ENCODE results near the gene SLC39A5. TPM values are rescaled to one million over a fixed set of nuclear protein-coding genes. Genes with fewer than 3 reads are reported as not detected.
"Not testable (repeated sequence)": the region's sequence is repeated elsewhere in the genome, so short reads cannot be mapped to it uniquely, and the experiment has no call there.

Gene SLC39A5
- total RNA-seq, 3 donors from 2014 or later = 88.4 to 298 (median 129) TPM

- ATAC-seq = peak; percentile 93
- intact Hi-C loops (cut with DNase I, micrococcal nuclease) = loop anchor here in 1 of 2 donors (10.0 kb wide), 1 partner anchor 65 kb away; the partner anchor contains the start of gene ESYT1
These were observed 40.5 kb upstream of the SLC39A5 start, which contains the start of gene SMARCC2 for GRCh38 chr12:56189099-56189917. Gene SMARCC2 (minus strand): TSS chr12:56189483. CDS start chr12:56189461, 22 bp downstream.

GRCh38 chr12:56189918-56190694 lies 39.7 kb upstream of the SLC39A5 start:
- peak overlapping the region; percentile 31 for H3K4me3 ChIP-seq
- ATAC-seq (peak; percentile 64), DNase-seq (peak; percentile 85 to 93 (median 87))
- H3K9me3 ChIP-seq = no peaks in the 10 kb centered on the region
- intact Hi-C loops (cut with DNase I, micrococcal nuclease) = loop anchor here in 1 of 2 donors (10.0 kb wide), 1 partner anchor 65 kb away; the partner anchor contains the start of gene ESYT1
- peaks cover 21% of the 10 kb centered on the region for H3K4me1 ChIP-seq (ENCODE audit: low read depth)
- no peaks in the 10 kb centered on the region for H3K36me3 ChIP-seq (ENCODE audit: low read depth)
- TF ChIP-seq CTCF (IDR thresholded peaks at IDR 0.05) = no peak

More at GRCh38 chr12:56189099-56189917, 40.5 kb upstream of the SLC39A5 start, which contains the start of gene SMARCC2:
- TF ChIP-seq CTCF (IDR thresholded peaks at IDR 0.05) = peak; percentile 83
- no peaks in the 10 kb centered on the region for H3K9me3 ChIP-seq
- H3K36me3 ChIP-seq (ENCODE audit: low read depth) = no peaks in the 10 kb centered on the region
- DNase-seq = peak; percentile 93 to 96 (median 94)
- H3K4me3 ChIP-seq = peak within 1 kb of the TSS; percentile 65
- H3K4me1 ChIP-seq (ENCODE audit: low read depth) = peaks cover 21% of the 10 kb centered on the region

- H3K4me1 ChIP-seq (ENCODE audit: low read depth) = peaks cover 21% of the 10 kb centered on the region
- intact Hi-C loops (cut with DNase I, micrococcal nuclease) = no loop called here
- H3K9me3 ChIP-seq = no peaks in the 10 kb centered on the region
- H3K36me3 ChIP-seq (ENCODE audit: low read depth) = no peaks in the 10 kb centered on the region
- peak overlapping the region; percentile 31 for H3K4me3 ChIP-seq
- ATAC-seq (no peak), DNase-seq (no peak)
- no peak for TF ChIP-seq CTCF (IDR thresholded peaks at IDR 0.05)
These were observed 39.1 kb upstream of the SLC39A5 start for GRCh38 chr12:56190695-56191155.

- DNase-seq = no peak
- ATAC-seq = no peak
- Histone ChIP-seq H3K4me3 (no peak overlapping the region), H3K36me3 (ENCODE audit: low read depth) (no peaks in the 10 kb centered on the region), H3K4me1 (ENCODE audit: low read depth) (peaks cover 15% of the 10 kb centered on the region), H3K9me3 (no peaks in the 10 kb centered on the region)
- intact Hi-C loops (cut with DNase I, micrococcal nuclease) = no loop called here
- no peak for TF ChIP-seq CTCF (IDR thresholded peaks at IDR 0.05)
These were observed 37.3 kb upstream of the SLC39A5 start for GRCh38 chr12:56192582-56192981.

- Histone ChIP-seq H3K36me3 (ENCODE audit: low read depth) (no peaks in the 10 kb centered on the region), H3K4me1 (ENCODE audit: low read depth) (peaks cover 10% of the 10 kb centered on the region), H3K9me3 (no peaks in the 10 kb centered on the region), H3K4me3 (no peak overlapping the region)
- TF ChIP-seq CTCF (IDR thresholded peaks at IDR 0.05) = peak; percentile 53
- DNase-seq = peak in 1 of 3 donors; percentile 97
- ATAC-seq = peak; percentile 19
- intact Hi-C loops (cut with DNase I, micrococcal nuclease) = no loop called here
These were observed 36.7 kb upstream of the SLC39A5 start for GRCh38 chr12:56193025-56193578.

- H3K4me1 ChIP-seq (ENCODE audit: low read depth); intact Hi-C loops (cut with DNase I, micrococcal nuclease); H3K36me3 ChIP-seq (ENCODE audit: low read depth); H3K9me3 ChIP-seq; H3K4me3 ChIP-seq; DNase-seq: not testable (repeated sequence)
- peak; percentile 21 for ATAC-seq
These were observed 32.9 kb upstream of the SLC39A5 start for GRCh38 chr12:56196818-56197550.
